Measurements from ENCODE around the gene SSPN.

DNA sequence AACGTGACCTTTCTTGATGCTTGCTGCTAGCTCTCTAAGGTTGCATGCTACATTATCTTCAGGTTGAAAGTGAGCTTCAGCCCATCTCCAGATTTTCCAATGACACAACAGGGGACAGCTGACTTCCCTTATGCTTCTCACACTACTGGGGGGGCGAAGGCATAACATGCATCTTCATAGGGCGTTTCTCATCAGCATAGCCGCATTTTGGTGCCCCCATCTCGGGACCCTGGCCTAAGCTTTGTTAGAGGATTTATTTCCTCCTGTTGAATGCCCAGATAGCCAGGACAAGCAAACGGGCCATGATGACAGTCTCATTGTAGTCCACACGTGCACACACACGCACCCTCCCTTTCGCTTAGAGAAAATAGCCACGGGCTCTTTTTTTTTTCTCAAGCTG is 30.7 kb downstream of the SSPN start:
- TF ChIP-seq YY1 (IDR thresholded peaks at IDR 0.05; ENCODE audit: insufficient read depth, insufficient read length): no peak
- TF ChIP-seq ZNF274 (IDR thresholded peaks at IDR 0.05; ENCODE audit: low read depth, low read length): no peak
- no peak for TF ChIP-seq SUZ12 (IDR thresholded peaks at IDR 0.05; ENCODE audit: extremely low read depth, insufficient read depth, insufficient read length)
